WTC11 (cell line): ENCODE data around the gene WSB2.

Experiments used
- CBFB ChIP-seq: sonication (generic); formaldehyde crosslinking; IDR thresholded peaks from 2 replicates; pipeline ENCODE4 v1.8.1; 2022; ENCODE audit warnings: mild to moderate bottlenecking, low read depth, missing genetic modification reagents
- CDX4 ChIP-seq: fragments of 250-450 bp; sonication (Bioruptor Pico); IDR thresholded peaks from 2 replicates; pipeline ENCODE4 v1.9.0; 2021; ENCODE audit warnings: moderate library complexity, mild to moderate bottlenecking, inconsistent platforms, borderline replicate concordance
- CREB1 ChIP-seq: sonication (generic); formaldehyde crosslinking; IDR thresholded peaks from 2 replicates; pipeline ENCODE4 v1.8.0; 2023; ENCODE audit warnings: mild to moderate bottlenecking, missing genetic modification reagents
- CTCF ChIP-seq: fragments of 200-600 bp; IDR thresholded peaks from 2 replicates; pipeline ENCODE4 v1.8.0; 2022; ENCODE audit warnings: antibody characterized with exemption
- E2F4 ChIP-seq: sonication (generic); formaldehyde crosslinking; IDR thresholded peaks from 2 replicates; pipeline ENCODE4 v1.8.1; 2022; ENCODE audit warnings: low read depth, mild to moderate bottlenecking, moderate library complexity, missing genetic modification reagents, borderline replicate concordance
- HMGXB4 ChIP-seq: sonication (generic); formaldehyde crosslinking; IDR thresholded peaks from 2 replicates; pipeline ENCODE4 v1.8.1; 2023; ENCODE audit warnings: mild to moderate bottlenecking, moderate library complexity, missing genetic modification reagents
- IRF2 ChIP-seq: sonication (generic); formaldehyde crosslinking; IDR thresholded peaks from 2 replicates; pipeline ENCODE4 v1.8.0; 2022; ENCODE audit warnings: low read depth, missing genetic modification reagents, borderline replicate concordance
- NFYB ChIP-seq: sonication (generic); formaldehyde crosslinking; conservative IDR thresholded peaks from 2 replicates; pipeline ENCODE4 v1.8.0; 2022; ENCODE audit warnings: low read depth, missing genetic modification reagents
- SMAD3 ChIP-seq: sonication (generic); formaldehyde crosslinking; IDR thresholded peaks from 2 replicates; pipeline ENCODE4 v1.8.0; 2022; ENCODE audit warnings: missing genetic modification reagents, mild to moderate bottlenecking, borderline replicate concordance
- STAT6 ChIP-seq: sonication (generic); formaldehyde crosslinking; conservative IDR thresholded peaks from 2 replicates; pipeline ENCODE4 v1.8.1; 2023; ENCODE audit warnings: mild to moderate bottlenecking, low read depth, missing genetic modification reagents, moderate library complexity
- USF2 ChIP-seq: sonication (generic); formaldehyde crosslinking; IDR thresholded peaks from 2 replicates; pipeline ENCODE4 v1.8.1; 2023; ENCODE audit warnings: mild to moderate bottlenecking, missing genetic modification reagents, moderate library complexity
- ZBTB43 ChIP-seq: sonication (generic); formaldehyde crosslinking; IDR thresholded peaks from 2 replicates; pipeline ENCODE4 v1.8.1; 2023; ENCODE audit warnings: mild to moderate bottlenecking, missing genetic modification reagents
- ZNF232 ChIP-seq: sonication (generic); formaldehyde crosslinking; IDR thresholded peaks from 2 replicates; pipeline ENCODE4 v1.8.0; 2022; ENCODE audit warnings: mild to moderate bottlenecking, missing genetic modification reagents

- TF ChIP-seq CTCF (no peak), E2F4 (CRISPR knock-in tag) (no peak), CDX4 (CRISPR knock-in tag) (no peak), USF2 (no peak), IRF2 (no peak), STAT6 (CRISPR knock-in tag) (no peak), CBFB (no peak), HMGXB4 (CRISPR knock-in tag) (no peak), CREB1 (CRISPR knock-in tag) (no peak), NFYB (no peak), ZBTB43 (CRISPR knock-in tag) (no peak), SMAD3 (CRISPR knock-in tag) (no peak), ZNF232 (CRISPR knock-in tag) (no peak)
These were observed 46.7 kb upstream of the WSB2 start for GRCh38 chr12:118107694-118108093.
